ENCODE measurements around the gene NKTR. TPM values are rescaled to one million over a fixed set of nuclear protein-coding genes. Genes with fewer than 3 reads are reported as not detected.

NKTR gene
- total and polyA plus RNA-seq, 2 of the 13 experiments (the other 11 are each of a cell fraction or from before 2014, with no cell fraction given): 41.3 to 59.6 TPM

DNA sequence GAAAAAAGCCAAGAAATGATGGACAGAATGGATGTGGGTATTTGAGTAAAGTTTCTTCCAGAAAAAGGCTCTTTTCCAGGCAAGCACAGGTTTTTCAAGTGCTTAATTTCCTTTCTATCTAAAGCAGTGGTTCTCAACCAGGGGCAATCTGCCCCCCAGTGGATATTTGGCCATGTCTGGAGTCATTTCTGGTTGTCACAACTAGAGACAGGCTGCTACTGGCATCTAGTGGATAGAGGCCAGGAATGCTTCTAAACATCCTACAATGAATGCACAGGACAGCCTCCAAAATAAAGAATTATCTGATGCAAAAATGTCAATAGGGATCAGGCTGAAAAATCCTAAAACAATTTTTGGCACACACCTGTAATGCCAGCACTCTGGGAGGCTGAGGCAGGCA, 42.6 kb upstream of the NKTR start (continued):
- TF ChIP-seq ZSCAN29 (CRISPR knock-in tag; conservative IDR thresholded peaks at IDR 0.05) (no peak), ZNF720 (CRISPR knock-in tag; IDR thresholded peaks at IDR 0.05) (no peak), HOXA3 (CRISPR knock-in tag; IDR thresholded peaks at IDR 0.05) (no peak), ZNF577 (CRISPR knock-in tag; IDR thresholded peaks at IDR 0.05; ENCODE audit: borderline replicate concordance, low read depth) (no peak), ZNF816 (CRISPR knock-in tag; IDR thresholded peaks at IDR 0.05; ENCODE audit: borderline replicate concordance) (no peak), PITX1 (CRISPR knock-in tag; IDR thresholded peaks at IDR 0.05) (no peak), ZNF101 (CRISPR knock-in tag; IDR thresholded peaks at IDR 0.05; ENCODE audit: borderline replicate concordance, low read depth) (no peak)
- TF ChIP-seq, protein P1, sequence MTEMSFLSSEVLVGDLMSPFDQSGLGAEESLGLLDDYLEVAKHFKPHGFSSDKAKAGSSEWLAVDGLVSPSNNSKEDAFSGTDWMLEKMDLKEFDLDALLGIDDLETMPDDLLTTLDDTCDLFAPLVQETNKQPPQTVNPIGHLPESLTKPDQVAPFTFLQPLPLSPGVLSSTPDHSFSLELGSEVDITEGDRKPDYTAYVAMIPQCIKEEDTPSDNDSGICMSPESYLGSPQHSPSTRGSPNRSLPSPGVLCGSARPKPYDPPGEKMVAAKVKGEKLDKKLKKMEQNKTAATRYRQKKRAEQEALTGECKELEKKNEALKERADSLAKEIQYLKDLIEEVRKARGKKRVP (CRISPR knock-in tag; IDR thresholded peaks at IDR 0.05): no peak
- TF ChIP-seq, protein P2, sequence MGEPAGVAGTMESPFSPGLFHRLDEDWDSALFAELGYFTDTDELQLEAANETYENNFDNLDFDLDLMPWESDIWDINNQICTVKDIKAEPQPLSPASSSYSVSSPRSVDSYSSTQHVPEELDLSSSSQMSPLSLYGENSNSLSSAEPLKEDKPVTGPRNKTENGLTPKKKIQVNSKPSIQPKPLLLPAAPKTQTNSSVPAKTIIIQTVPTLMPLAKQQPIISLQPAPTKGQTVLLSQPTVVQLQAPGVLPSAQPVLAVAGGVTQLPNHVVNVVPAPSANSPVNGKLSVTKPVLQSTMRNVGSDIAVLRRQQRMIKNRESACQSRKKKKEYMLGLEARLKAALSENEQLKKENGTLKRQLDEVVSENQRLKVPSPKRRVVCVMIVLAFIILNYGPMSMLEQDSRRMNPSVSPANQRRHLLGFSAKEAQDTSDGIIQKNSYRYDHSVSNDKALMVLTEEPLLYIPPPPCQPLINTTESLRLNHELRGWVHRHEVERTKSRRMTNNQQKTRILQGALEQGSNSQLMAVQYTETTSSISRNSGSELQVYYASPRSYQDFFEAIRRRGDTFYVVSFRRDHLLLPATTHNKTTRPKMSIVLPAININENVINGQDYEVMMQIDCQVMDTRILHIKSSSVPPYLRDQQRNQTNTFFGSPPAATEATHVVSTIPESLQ (CRISPR knock-in tag; conservative IDR thresholded peaks at IDR 0.05): no peak
- TF ChIP-seq, protein P3, sequence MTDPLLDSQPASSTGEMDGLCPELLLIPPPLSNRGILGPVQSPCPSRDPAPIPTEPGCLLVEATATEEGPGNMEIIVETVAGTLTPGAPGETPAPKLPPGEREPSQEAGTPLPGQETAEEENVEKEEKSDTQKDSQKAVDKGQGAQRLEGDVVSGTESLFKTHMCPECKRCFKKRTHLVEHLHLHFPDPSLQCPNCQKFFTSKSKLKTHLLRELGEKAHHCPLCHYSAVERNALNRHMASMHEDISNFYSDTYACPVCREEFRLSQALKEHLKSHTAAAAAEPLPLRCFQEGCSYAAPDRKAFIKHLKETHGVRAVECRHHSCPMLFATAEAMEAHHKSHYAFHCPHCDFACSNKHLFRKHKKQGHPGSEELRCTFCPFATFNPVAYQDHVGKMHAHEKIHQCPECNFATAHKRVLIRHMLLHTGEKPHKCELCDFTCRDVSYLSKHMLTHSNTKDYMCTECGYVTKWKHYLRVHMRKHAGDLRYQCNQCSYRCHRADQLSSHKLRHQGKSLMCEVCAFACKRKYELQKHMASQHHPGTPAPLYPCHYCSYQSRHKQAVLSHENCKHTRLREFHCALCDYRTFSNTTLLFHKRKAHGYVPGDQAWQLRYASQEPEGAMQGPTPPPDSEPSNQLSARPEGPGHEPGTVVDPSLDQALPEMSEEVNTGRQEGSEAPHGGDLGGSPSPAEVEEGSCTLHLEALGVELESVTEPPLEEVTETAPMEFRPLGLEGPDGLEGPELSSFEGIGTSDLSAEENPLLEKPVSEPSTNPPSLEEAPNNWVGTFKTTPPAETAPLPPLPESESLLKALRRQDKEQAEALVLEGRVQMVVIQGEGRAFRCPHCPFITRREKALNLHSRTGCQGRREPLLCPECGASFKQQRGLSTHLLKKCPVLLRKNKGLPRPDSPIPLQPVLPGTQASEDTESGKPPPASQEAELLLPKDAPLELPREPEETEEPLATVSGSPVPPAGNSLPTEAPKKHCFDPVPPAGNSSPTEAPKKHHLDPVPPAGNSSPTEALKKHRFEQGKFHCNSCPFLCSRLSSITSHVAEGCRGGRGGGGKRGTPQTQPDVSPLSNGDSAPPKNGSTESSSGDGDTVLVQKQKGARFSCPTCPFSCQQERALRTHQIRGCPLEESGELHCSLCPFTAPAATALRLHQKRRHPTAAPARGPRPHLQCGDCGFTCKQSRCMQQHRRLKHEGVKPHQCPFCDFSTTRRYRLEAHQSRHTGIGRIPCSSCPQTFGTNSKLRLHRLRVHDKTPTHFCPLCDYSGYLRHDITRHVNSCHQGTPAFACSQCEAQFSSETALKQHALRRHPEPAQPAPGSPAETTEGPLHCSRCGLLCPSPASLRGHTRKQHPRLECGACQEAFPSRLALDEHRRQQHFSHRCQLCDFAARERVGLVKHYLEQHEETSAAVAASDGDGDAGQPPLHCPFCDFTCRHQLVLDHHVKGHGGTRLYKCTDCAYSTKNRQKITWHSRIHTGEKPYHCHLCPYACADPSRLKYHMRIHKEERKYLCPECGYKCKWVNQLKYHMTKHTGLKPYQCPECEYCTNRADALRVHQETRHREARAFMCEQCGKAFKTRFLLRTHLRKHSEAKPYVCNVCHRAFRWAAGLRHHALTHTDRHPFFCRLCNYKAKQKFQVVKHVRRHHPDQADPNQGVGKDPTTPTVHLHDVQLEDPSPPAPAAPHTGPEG (CRISPR knock-in tag; IDR thresholded peaks at IDR 0.05): no peak
